ENCODE results near the gene FKBP6. TPM values are rescaled to one million over a fixed set of nuclear protein-coding genes. Genes with fewer than 3 reads are reported as not detected.

The FKBP6 gene
- total RNA-seq, 1 donor from 2014 or later, result not detected

DNA sequence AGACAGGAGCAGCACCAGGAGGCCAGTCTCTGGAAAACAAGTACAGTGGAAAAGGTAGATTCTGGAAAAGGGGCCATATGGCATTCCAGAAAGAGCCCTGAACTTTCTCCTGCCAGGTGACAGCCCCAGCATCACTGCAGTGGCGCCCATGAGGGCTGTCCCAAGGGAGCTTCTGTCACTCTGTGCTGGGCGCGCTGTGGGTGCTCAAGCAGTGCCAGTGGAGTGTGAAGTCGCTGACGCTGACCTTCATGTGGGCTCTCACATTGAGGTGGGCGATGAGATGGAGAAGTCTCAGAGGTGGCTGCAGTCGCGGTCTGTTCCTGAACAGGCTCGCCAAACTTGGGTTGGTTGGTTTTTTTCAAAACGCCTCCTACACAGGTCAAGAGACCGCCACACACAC lies 38.2 kb downstream of the FKBP6 start:
- H3K9ac ChIP-seq (ENCODE audit: low read length), result no peak overlapping the region
- no peak overlapping the region for H3K4me3 Mint-ChIP-seq (ENCODE audit: unreplicated experiment)
- FAIRE-seq, result no peak

DNA sequence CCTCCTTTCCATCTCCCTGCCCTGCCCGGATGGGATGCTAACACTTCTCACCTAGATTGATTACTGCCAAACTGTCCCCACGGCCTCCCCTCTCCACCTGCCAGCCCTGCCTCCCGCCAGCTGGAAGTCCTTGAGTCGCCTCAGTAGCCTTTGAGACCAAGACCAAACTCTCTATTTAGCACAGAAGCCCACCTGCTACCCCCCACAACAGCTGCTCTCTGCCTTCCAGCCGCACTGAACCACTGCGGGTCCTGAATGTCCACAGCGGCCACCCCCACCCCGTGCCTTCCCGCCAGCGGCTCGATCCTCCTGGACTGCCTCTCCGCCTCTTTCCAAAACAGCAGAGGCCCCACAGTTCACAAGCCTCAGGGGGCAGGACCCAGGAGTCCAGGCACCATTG lies 39.0 kb downstream of the FKBP6 start:
- H3K9me3 Mint-ChIP-seq (ENCODE audit: unreplicated experiment), result peaks cover 2% of the 10 kb centered on the region
- H3K27ac Mint-ChIP-seq (ENCODE audit: unreplicated experiment), result no peak overlapping the region
- Histone ChIP-seq H3K9me3 (ENCODE audit: insufficient read depth, low read depth, low read length) (no peaks in the 10 kb centered on the region), H2AFZ (ENCODE audit: low read depth, low read length) (no peak overlapping the region), H3K36me3 (ENCODE audit: insufficient read depth, low read length) (no peaks in the 10 kb centered on the region), H3K4me2 (ENCODE audit: low read length) (no peak overlapping the region), H3K79me2 (ENCODE audit: insufficient read depth, low read length) (no peaks in the 10 kb centered on the region), H4K20me1 (ENCODE audit: insufficient read depth, low read length) (no peaks in the 10 kb centered on the region), H3K4me3 (ENCODE audit: insufficient read depth, low read depth, low read length) (no peak overlapping the region), H3K9ac (ENCODE audit: low read length) (no peak overlapping the region), H3K27me3 (ENCODE audit: insufficient read depth, low read length) (peaks cover 5% of the 10 kb centered on the region), H3K4me1 (ENCODE audit: insufficient read depth, low read length) (no peaks in the 10 kb centered on the region), H3K27ac (ENCODE audit: low read depth, low read length) (no peak overlapping the region)
- DNase-seq (ENCODE audit: low read depth), result no peak
- peaks cover 11% of the 10 kb centered on the region for H3K27me3 Mint-ChIP-seq (ENCODE audit: low read depth, unreplicated experiment)
- no peak for FAIRE-seq
- no peak for TF ChIP-seq EZH2 (IDR thresholded peaks at IDR 0.05; ENCODE audit: insufficient read depth, low read length)
- TF ChIP-seq, protein P1, sequence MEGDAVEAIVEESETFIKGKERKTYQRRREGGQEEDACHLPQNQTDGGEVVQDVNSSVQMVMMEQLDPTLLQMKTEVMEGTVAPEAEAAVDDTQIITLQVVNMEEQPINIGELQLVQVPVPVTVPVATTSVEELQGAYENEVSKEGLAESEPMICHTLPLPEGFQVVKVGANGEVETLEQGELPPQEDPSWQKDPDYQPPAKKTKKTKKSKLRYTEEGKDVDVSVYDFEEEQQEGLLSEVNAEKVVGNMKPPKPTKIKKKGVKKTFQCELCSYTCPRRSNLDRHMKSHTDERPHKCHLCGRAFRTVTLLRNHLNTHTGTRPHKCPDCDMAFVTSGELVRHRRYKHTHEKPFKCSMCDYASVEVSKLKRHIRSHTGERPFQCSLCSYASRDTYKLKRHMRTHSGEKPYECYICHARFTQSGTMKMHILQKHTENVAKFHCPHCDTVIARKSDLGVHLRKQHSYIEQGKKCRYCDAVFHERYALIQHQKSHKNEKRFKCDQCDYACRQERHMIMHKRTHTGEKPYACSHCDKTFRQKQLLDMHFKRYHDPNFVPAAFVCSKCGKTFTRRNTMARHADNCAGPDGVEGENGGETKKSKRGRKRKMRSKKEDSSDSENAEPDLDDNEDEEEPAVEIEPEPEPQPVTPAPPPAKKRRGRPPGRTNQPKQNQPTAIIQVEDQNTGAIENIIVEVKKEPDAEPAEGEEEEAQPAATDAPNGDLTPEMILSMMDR (IDR thresholded peaks at IDR 0.05; ENCODE audit: insufficient read depth, low read depth, low read length), result no peak
- H3K4me1 Mint-ChIP-seq (ENCODE audit: low read depth, unreplicated experiment), result no peaks in the 10 kb centered on the region
- H3K36me3 Mint-ChIP-seq (ENCODE audit: low read depth, unreplicated experiment), result peaks cover 2% of the 10 kb centered on the region
- H3K4me3 Mint-ChIP-seq (ENCODE audit: unreplicated experiment), result no peak overlapping the region

More for the DNA sequence above, 38.2 kb downstream of the FKBP6 start:
- Mint-ChIP-seq H3K4me1 (ENCODE audit: low read depth, unreplicated experiment) (no peaks in the 10 kb centered on the region), H3K27me3 (ENCODE audit: low read depth, unreplicated experiment) (peaks cover 11% of the 10 kb centered on the region), H3K9me3 (ENCODE audit: unreplicated experiment) (peaks cover 2% of the 10 kb centered on the region), H3K27ac (ENCODE audit: unreplicated experiment) (no peak overlapping the region), H3K36me3 (ENCODE audit: low read depth, unreplicated experiment) (peaks cover 2% of the 10 kb centered on the region)
- Histone ChIP-seq H3K27ac (ENCODE audit: low read depth, low read length) (no peak overlapping the region), H3K4me2 (ENCODE audit: low read length) (no peak overlapping the region), H3K36me3 (ENCODE audit: insufficient read depth, low read length) (no peaks in the 10 kb centered on the region), H2AFZ (ENCODE audit: low read depth, low read length) (no peak overlapping the region), H3K4me1 (ENCODE audit: insufficient read depth, low read length) (no peaks in the 10 kb centered on the region), H3K27me3 (ENCODE audit: insufficient read depth, low read length) (peaks cover 5% of the 10 kb centered on the region), H3K9me3 (ENCODE audit: insufficient read depth, low read depth, low read length) (no peaks in the 10 kb centered on the region), H4K20me1 (ENCODE audit: insufficient read depth, low read length) (no peaks in the 10 kb centered on the region), H3K4me3 (ENCODE audit: insufficient read depth, low read depth, low read length) (no peak overlapping the region), H3K79me2 (ENCODE audit: insufficient read depth, low read length) (no peaks in the 10 kb centered on the region)
- DNase-seq (ENCODE audit: low read depth), result no peak
- TF ChIP-seq, protein P1 (IDR thresholded peaks at IDR 0.05; ENCODE audit: insufficient read depth, low read depth, low read length), result no peak
- TF ChIP-seq EZH2 (IDR thresholded peaks at IDR 0.05; ENCODE audit: insufficient read depth, low read length), result no peak

DNA sequence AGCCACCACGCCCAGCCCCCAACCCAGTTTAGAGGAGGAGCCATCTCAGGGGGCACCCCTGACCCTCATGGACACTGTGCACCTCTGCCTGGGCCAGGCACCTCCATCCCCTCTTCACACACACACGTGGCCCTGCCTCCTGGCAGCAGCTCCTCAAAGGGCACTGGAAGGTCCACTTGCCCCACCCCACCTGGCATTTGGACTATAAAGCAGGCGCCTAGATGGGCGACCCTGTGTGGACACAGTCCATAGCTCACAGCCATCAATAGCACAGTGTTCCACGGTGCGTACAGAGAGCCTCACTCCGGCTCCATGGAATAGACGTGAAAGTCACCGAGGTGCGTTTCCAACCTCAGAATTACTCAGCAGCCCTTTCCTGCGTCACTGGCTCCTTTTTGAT lies 41.0 kb downstream of the FKBP6 start:
- FAIRE-seq, result no peak
- Mint-ChIP-seq H3K4me3 (ENCODE audit: unreplicated experiment) (no peak overlapping the region), H3K27ac (ENCODE audit: unreplicated experiment) (no peak overlapping the region), H3K27me3 (ENCODE audit: low read depth, unreplicated experiment) (peaks cover 11% of the 10 kb centered on the region), H3K9me3 (ENCODE audit: unreplicated experiment) (peaks cover 2% of the 10 kb centered on the region), H3K36me3 (ENCODE audit: low read depth, unreplicated experiment) (peaks cover 2% of the 10 kb centered on the region), H3K4me1 (ENCODE audit: low read depth, unreplicated experiment) (no peaks in the 10 kb centered on the region)
- Histone ChIP-seq H2AFZ (ENCODE audit: low read depth, low read length) (no peak overlapping the region), H3K79me2 (ENCODE audit: insufficient read depth, low read length) (no peaks in the 10 kb centered on the region), H3K9ac (ENCODE audit: low read length) (no peak overlapping the region), H3K9me3 (ENCODE audit: insufficient read depth, low read depth, low read length) (no peaks in the 10 kb centered on the region), H3K27ac (ENCODE audit: low read depth, low read length) (no peak overlapping the region), H3K36me3 (ENCODE audit: insufficient read depth, low read length) (no peaks in the 10 kb centered on the region), H3K4me1 (ENCODE audit: insufficient read depth, low read length) (no peaks in the 10 kb centered on the region), H4K20me1 (ENCODE audit: insufficient read depth, low read length) (no peaks in the 10 kb centered on the region), H3K4me2 (ENCODE audit: low read length) (no peak overlapping the region), H3K4me3 (ENCODE audit: insufficient read depth, low read depth, low read length) (no peak overlapping the region), H3K27me3 (ENCODE audit: insufficient read depth, low read length) (no peaks in the 10 kb centered on the region)
- TF ChIP-seq, protein P1 (IDR thresholded peaks at IDR 0.05; ENCODE audit: insufficient read depth, low read depth, low read length), result no peak
- TF ChIP-seq EZH2 (IDR thresholded peaks at IDR 0.05; ENCODE audit: insufficient read depth, low read length), result no peak
- no peak for DNase-seq (ENCODE audit: low read depth)
